NT2/D1 (cell line): ENCODE data around the gene HOMER1.

Experiments used
- SUZ12 ChIP-seq: IDR thresholded peaks from 2 replicates; pipeline ENCODE4 v1.6.1; 2011; ENCODE audit not compliant: insufficient read length, insufficient read depth; ENCODE audit errors: extremely low read depth
- YY1 ChIP-seq: IDR thresholded peaks from 2 replicates; pipeline ENCODE4 v1.6.1; 2011; ENCODE audit not compliant: insufficient read length, insufficient read depth
- ZNF274 ChIP-seq: IDR thresholded peaks from 2 replicates; pipeline ENCODE4 v1.6.1; 2011; ENCODE audit warnings: mild to moderate bottlenecking, low read depth, low read length

GRCh38 chr5:79392776-79393175, 121.2 kb downstream of the HOMER1 start:
- TF ChIP-seq SUZ12, result no peak
- no peak for TF ChIP-seq ZNF274
- no peak for TF ChIP-seq YY1
